Activated CD8-positive, alpha-beta memory T cell treated with anti-CD3 and anti-CD28 coated beads, Interleukin-2, amount 50 U/mL, for 4 hours (primary cell): ENCODE measurements around the gene INMT.
A peak's percentile ranks its signal among the peaks of the same experiment; 100 is the strongest.

Experiments
- DNase-seq: peaks from one replicate; pipeline ENCODE4 v3.0.0-alpha.2; 2020

The INMT gene

GRCh38 chr7:30754315-30754877 is 2.5 kb downstream of the INMT start:
- no peak for DNase-seq

- DNase-seq, result no peak
Observed at GRCh38 chr7:30755384-30756154, 3.6 kb downstream of the INMT start.

GRCh38 chr7:30757342-30757692 is 5.4 kb downstream of the INMT start:
- no peak for DNase-seq

GRCh38 chr7:30760514-30761213 is 8.7 kb downstream of the INMT start:
- no peak for DNase-seq

- DNase-seq, result no peak
Observed at GRCh38 chr7:30761214-30762156, 9.6 kb downstream of the INMT start.

- DNase-seq, result no peak
Observed at GRCh38 chr7:30764030-30764975, 12.4 kb downstream of the INMT start.

- no peak for DNase-seq
Observed at GRCh38 chr7:30765408-30765807, 13.5 kb downstream of the INMT start.

GRCh38 chr7:30770845-30771173 is 18.9 kb downstream of the INMT start:
- no peak for DNase-seq

- peak; percentile 62 for DNase-seq
Observed at GRCh38 chr7:30771174-30771879, 19.4 kb downstream of the INMT start, which contains the start of gene MINDY4. MINDY4 (plus strand) TSS chr7:30771417; CDS start chr7:30771494, 77 bp downstream.

- no peak for DNase-seq
Observed at GRCh38 chr7:30771880-30772425, 20.0 kb downstream of the INMT start.

- DNase-seq, result no peak
Observed at GRCh38 chr7:30772984-30773383, 21.0 kb downstream of the INMT start.

GRCh38 chr7:30775992-30776391 is 24.1 kb downstream of the INMT start:
- DNase-seq, result no peak

- no peak for DNase-seq
Observed at GRCh38 chr7:30776971-30777370, 25.0 kb downstream of the INMT start.

GRCh38 chr7:30778255-30779025 is 26.5 kb downstream of the INMT start:
- DNase-seq, result no peak

GRCh38 chr7:30779574-30779973 is 27.6 kb downstream of the INMT start:
- DNase-seq, result no peak

- no peak for DNase-seq
Observed at GRCh38 chr7:30780941-30781340, 29.0 kb downstream of the INMT start.

- no peak for DNase-seq
Observed at GRCh38 chr7:30782690-30783089, 30.8 kb downstream of the INMT start.

- no peak for DNase-seq
Observed at GRCh38 chr7:30785786-30786185, 33.9 kb downstream of the INMT start.

GRCh38 chr7:30787486-30787885 is 35.6 kb downstream of the INMT start:
- DNase-seq, result no peak
